DOHH2 (cell line): Measurements from ENCODE around the gene MUTYH.

Experiments used
- CTCF ChIP-seq: fragments of 200-600 bp; sonication (generic); IDR thresholded peaks from one replicate; pipeline ENCODE4 v1.5.1; 2014; ENCODE audit warnings: antibody characterized with exemption, mild to moderate bottlenecking, low read depth, low read length; ENCODE audit not compliant: poor library complexity, severe bottlenecking
- EZH2phosphoT487 ChIP-seq: fragments of 200-600 bp; sonication (generic); IDR thresholded peaks from 2 replicates; pipeline ENCODE4 v1.6.1; 2017; ENCODE audit warnings: borderline replicate concordance, mild to moderate bottlenecking, antibody characterized with exemption, low read length, moderate library complexity, mixed read lengths

DNA sequence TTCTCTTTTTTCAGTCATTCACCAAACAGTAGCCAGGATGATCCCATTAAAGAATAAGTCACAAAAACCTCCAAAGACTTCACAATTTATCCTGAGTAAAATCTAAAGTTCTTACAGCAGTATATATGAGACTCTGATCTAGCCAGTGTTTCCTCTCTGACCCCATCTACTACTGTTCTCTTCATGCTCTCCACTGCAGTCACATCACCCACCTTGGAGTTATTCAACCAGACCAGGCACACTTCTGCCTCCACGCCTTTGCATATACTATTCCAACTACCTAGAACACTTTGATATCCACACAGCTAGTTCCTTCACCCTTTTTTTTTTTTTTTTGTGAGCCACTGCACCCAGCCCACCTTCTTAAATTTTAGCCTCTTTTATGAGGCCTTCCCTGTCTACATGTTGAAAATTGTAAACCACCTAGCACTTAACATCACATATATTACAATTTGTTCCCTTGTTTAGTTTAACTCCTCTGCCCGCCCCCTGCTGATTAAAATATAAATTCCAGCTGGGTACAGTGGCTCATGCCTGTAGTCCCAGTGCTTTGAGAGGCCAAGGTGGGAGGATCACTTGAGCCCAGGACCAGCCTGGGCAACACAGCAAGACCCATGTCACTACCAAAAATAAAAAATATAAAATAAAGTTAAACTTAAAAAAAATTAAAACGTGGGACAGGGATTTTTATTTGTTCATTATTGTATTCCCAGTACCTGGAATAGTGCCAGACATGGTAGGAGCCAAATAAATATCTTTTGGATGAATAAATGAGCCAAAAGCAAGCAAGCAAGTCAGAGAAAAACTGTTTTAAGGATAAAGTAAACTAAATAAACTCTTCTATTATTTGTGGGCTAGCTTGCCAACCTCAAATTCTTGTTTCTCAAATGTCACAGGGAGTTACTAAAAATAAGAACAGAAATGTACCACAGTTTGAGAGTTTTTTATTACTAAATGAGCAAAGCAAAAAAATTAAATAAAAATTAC, 35.2 kb upstream of the MUTYH start:
- peak; percentile 18 for TF ChIP-seq CTCF
- no peak for TF ChIP-seq EZH2phosphoT487
